Inflammatory macrophage treated with lipopolysaccharide for 1 hour (primary cell): ENCODE measurements around the gene LAYN.
A peak's percentile ranks its signal among the peaks of the same experiment; 100 is the strongest.

Experiments
- DNase-seq, 2 donors: peaks; one replicate each; pipeline ENCODE4 v3.0.0-alpha.2; 2020 to 2022

LAYN gene

DNA sequence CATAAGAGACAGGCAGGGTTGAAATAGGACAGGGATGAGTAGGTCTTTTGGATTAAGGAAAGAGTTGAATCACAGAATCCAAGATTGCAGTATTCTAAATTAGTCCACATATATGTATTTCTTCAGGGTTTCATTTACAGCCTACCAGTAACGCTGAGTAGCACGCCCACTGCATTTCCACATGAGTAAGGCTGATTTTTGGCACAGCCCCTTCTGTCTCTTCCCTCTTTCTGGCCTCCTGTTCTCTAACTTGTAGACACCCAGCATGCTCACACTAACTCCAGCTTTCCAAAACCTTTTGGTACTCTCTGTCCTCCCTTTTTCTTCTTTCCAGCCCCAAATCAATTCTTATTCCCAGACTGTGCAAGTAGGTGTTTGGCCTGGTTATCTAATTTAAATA lies 58.0 kb downstream of the LAYN start:
- DNase-seq: peak; percentile 70 to 79

DNA sequence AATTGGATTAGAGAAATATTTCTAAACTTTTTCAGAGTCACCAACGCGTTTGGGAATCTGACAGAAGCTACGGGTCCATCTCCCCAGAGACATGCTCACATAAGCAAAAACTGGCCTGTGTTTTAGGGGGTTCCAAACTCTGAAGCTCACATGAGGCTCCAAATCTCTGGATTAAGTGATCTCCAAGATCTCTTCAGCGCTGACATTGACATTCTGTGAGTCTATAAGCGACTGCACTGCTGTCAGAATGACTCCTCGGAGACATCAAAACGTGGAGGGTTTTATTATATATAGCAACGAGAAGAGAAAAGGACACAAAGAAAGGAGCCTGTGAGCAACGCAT lies 61.1 kb downstream of the LAYN start:
- DNase-seq: no peak

DNA sequence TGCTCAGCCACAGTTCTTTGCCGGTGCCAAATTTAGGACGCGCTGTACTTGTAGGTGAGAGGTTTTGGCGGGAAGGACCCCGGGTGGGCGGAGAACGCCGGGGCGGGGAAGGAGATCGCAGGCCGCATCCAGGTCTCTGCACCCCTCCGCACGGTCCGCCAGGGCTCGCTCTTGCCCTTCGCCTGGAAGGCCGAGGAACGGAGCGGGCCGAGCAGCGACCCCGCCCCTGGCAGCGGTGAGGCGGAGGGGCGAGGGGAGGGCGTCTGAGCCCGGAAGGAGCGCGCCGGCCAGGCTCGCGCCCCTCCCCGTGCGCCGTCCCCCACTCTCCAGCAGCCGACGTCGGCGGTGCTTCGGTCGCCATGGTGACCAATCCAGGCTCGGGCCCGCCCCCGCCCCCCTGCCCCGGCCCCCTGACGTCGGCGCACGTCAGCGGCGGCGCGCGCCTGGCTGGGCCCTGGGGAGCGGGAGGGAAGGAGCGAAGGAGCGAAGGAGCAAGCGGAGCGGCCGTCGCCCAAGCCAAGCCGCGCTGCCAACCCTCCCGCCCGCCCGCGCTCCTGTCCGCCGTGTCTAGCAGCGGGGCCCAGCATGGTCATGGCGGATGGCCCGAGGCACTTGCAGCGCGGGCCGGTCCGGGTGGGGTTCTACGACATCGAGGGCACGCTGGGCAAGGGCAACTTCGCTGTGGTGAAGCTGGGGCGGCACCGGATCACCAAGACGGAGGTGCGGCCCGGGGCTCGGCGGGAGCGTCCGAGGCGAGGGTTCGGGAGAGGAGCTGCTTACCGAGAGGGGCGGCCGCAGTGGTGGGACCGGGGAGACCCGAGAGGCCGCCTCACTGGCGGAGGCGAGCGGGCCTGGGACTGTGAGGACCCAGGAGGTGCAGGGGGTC lies 61.7 kb downstream of the LAYN start, which contains the start of gene SIK2:
SIK2 (plus strand) TSS at position 471 of the 886 bp plus-strand sequence; CDS start at position 586, 115 bp downstream.
- DNase-seq: peak; percentile 72 to 73

DNA sequence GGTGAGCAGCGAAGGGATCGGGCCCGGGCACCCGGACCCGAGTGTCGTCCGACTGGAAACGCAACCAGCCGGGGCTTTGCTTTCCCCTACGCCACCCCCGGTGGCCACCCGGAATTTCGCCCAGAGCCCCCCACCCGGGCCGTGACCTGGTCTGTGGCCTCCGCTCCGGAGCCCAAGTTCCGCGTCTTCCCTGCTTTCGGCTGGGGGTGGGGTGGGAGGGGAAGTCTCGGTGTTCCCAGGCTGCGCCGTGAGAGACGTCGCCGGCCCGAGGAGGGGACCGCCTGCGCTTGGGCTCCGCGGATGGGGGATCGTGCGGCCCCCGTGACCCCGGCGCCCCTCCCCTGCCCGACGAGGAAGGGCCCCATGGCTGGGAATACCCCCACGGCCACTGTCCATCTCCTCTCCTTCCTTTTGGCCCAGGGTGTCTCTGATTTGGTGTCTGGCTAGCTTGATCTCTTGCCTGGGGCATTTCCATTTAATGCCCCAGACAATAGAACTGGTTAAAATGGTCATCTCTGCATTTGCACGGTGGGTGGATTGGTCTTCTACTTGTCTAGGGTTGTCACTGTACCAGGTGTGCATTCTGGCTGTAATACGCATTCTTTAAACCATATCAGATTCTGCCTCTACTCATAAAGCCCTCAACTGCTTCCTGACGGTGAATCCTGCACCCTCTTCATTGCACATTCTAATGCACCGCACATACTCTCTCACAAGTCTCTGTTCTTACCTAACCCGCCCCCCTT lies 62.5 kb downstream of the LAYN start:
- DNase-seq: peak; percentile 27 to 36

DNA sequence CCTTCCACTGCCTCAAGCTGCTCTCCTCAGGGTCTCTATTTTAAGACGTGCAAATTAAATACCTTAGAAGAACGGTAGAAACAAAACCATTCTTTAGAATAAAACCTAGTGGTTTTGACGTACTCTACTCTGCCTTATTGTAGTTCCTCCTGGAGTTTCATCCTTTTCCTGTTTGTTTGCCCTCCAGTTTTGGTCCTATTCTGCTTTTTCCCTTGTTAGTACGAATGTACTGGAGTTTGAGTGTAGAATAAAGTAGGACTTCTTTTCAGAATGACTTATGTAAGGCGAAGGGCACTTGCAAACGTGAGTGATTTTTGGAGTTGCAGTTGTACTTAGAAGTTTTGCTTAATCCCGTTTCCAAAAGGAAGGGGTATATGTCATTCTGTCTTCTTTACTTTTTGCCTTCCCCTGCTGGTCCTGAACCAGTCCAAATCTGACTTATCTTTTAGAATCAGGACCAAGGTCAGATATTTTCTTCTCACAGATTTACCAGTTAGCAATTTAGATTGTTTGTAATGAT lies 63.2 kb downstream of the LAYN start:
- peak in 1 of 2 donors; percentile 13 for DNase-seq

DNA sequence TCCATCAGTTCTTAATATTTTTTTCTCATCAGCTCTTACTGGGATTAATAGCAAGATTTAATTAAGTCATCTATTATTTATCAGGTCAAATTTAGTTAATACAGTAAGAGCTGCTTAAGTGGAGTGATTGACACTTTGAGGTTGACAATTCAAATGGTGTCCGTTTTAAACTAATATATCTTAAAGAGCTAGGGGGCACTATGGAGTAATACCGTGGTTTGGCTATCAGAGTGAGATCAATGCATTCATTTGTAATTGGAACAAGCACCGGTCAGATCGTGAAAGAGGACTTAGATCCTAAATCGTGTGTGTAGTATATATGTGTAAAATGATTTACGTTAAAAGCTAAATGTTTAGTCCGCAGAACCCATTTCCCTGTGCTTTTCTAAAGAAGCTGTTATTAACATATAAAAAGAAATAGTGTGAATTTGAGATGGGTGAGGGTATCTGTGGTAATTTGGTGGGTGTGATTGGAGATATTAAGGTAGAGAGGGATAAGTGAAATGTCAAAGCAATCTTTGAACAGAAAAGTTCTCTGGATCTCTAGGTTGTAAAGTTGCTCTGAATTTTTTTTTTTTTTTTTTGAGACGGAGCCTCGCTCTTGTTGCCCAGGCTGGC lies 64.0 kb downstream of the LAYN start:
- DNase-seq: peak; percentile 37 to 77

DNA sequence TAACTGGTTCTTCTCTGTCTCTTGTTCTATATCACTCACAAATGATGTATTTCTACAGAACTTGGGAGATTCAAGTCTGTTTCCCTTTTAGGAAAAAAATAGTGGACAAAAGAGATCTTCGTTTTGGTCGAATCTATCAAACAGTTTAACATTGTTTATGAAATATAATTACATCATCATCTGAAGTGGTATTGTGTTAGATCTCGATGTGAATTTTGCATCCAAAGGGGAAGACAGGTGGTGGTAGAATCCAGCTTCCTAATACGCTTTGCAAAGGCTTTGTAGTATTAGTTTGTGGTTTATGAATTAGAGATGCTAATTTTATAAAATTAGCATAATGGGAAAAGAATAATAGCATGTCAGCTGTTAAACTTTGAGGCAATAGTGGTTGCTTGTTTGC lies 65.2 kb downstream of the LAYN start:
- no peak for DNase-seq

DNA sequence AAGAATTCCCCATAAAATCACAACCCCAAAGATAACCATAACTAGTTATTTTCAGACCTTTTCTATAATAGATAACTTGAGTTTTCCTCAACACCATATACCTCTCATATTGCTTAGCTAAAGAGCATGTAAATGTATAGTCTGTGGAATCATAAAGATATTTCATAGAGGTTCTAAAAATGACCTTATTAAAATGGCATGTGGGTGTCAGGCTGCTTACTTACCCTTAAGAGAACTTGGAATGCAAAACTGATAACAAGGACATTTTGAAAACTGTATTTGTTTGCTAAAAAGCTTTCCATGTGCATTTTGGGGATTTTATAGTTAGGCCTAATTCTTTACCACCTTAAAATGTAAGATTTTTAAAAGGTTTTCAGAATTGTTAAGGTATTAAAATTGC lies 66.5 kb downstream of the LAYN start:
- DNase-seq: no peak

DNA sequence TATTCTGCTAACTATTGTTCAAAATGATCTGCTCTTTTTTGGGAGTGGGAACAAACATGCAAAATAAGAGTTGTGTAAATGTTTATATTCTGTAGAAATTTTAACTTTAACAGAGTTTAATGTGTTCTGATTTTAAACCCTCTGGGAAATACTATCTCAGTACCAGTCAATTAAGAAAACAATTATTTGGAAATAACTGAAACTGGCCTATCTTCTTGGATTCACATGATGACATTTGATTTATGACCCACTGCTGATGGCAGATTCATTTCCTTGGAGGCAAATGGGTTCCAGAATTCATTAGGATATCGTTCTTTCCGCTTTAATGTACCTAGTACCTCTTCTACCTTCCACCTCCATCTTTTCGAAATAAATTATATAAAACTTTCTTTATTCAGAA lies 67.2 kb downstream of the LAYN start:
- no peak for DNase-seq
